Activated CD8-positive, alpha-beta T cell treated with anti-CD3 and anti-CD28 coated beads for 36 hours (primary cell): Measurements from ENCODE around the gene MAP2. TPM values are rescaled to one million over a fixed set of nuclear protein-coding genes. Genes with fewer than 3 reads are reported as not detected.

Experiments
- ATAC-seq: fragments of 200-7000 bp; cut with Tn5 transposase; one replicate; pipeline ENCODE4 v1.10.0; 2021; ENCODE audit warnings: mild to moderate bottlenecking, moderate library complexity
- CTCF ChIA-PET: fragments of 350-600 bp; sonication (Branson Sonifier 250); formaldehyde crosslinking; loops from one replicate; lab custom pipeline; 2021; ENCODE audit warnings: antibody characterized with exemption; lab: Charles Lee
- POLR2A ChIA-PET: fragments of 350-600 bp; sonication (Branson Sonifier 250); formaldehyde crosslinking; loops from one replicate; lab custom pipeline; 2021; ENCODE audit warnings: antibody characterized with exemption; lab: Charles Lee
- DNase-seq: peaks from one replicate; pipeline ENCODE4 v3.0.0-alpha.2; 2020
- H3K27ac Mint-ChIP-seq: one replicate; pipeline ENCODE4 v1.8.0; 2021; ENCODE audit warnings: mild to moderate bottlenecking, mixed read lengths
- H3K27me3 Mint-ChIP-seq: one replicate; pipeline ENCODE4 v1.8.0; 2021; ENCODE audit warnings: mixed read lengths
- H3K36me3 Mint-ChIP-seq: one replicate; pipeline ENCODE4 v1.8.0; 2021; ENCODE audit warnings: low read depth, mixed read lengths
- H3K4me1 Mint-ChIP-seq: one replicate; pipeline ENCODE4 v1.8.0; 2021; ENCODE audit warnings: low read depth, mixed read lengths
- H3K4me3 Mint-ChIP-seq: one replicate; pipeline ENCODE4 v1.8.0; 2021; ENCODE audit warnings: mild to moderate bottlenecking, moderate library complexity, mixed read lengths
- H3K9me3 Mint-ChIP-seq: one replicate; pipeline ENCODE4 v1.8.0; 2021; ENCODE audit warnings: mixed read lengths
- intact Hi-C: fragments of 100-400 bp; cut with micrococcal nuclease; formaldehyde crosslinking; loops from one replicate; pipeline ENCODE4 v1.10.0; 2022
- total RNA-seq, 2 experiments: library from RNA; stranded (reverse); gene quantifications; one replicate each; pipeline ENCODE4 v1.2.3, GENCODE V29; 2021
- TF ChIP-seq, protein P1 (sequence below): fragments of 200-600 bp; IDR thresholded peaks from one replicate; pipeline ENCODE4 v1.8.0; 2022; ENCODE audit warnings: antibody characterized with exemption, mild to moderate bottlenecking

The MAP2 gene
- total RNA-seq, 2 experiments from 2014 or later = not detected

DNA sequence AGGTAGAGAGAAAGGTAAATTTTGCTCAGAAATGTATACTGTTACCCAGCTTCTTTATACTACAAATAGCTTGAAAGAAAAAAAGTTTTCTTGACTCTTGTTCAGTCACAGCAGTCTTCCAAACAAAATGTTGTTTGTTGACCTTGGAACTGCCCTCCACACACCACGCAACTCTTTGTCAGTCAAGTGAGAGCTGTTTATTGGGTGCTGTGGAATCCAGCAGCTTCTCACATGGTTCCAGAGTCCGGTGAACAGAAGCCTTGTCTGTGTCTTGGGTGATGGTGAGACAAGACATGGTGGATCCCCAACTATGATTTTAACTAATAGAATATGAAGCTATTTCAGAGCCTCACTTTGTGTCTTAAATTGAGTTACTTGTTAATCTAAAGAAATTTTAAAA lies 112.5 kb downstream of the MAP2 start:
- Mint-ChIP-seq H3K36me3 (no peaks in the 10 kb centered on the region), H3K27me3 (no peaks in the 10 kb centered on the region), H3K9me3 (no peaks in the 10 kb centered on the region), H3K27ac (no peak overlapping the region), H3K4me1 (no peaks in the 10 kb centered on the region), H3K4me3 (no peak overlapping the region)
- CTCF ChIA-PET = no interaction called here
- intact Hi-C loops = no loop called here
- no peak for ATAC-seq
- POLR2A ChIA-PET = no interaction called here
- TF ChIP-seq, protein P1, sequence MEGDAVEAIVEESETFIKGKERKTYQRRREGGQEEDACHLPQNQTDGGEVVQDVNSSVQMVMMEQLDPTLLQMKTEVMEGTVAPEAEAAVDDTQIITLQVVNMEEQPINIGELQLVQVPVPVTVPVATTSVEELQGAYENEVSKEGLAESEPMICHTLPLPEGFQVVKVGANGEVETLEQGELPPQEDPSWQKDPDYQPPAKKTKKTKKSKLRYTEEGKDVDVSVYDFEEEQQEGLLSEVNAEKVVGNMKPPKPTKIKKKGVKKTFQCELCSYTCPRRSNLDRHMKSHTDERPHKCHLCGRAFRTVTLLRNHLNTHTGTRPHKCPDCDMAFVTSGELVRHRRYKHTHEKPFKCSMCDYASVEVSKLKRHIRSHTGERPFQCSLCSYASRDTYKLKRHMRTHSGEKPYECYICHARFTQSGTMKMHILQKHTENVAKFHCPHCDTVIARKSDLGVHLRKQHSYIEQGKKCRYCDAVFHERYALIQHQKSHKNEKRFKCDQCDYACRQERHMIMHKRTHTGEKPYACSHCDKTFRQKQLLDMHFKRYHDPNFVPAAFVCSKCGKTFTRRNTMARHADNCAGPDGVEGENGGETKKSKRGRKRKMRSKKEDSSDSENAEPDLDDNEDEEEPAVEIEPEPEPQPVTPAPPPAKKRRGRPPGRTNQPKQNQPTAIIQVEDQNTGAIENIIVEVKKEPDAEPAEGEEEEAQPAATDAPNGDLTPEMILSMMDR = no peak
- no peak for DNase-seq

DNA sequence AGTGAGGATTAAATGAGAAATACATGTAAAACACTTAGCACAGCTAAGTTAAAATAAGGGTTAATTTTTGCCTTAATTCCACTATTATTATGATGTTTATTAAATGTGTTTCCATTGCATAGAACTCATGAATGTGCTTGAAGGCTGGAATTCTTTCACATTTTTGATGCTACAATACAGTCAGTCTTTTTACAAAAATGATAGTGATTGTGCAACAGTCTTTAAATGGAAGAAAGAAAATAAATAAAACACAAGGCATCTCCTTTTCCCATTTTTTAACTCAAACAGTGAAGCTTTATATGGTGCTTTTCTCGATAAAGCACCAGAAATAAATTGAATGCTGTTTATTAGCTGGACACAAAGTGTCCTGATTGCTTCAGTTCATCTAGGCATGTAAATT lies 123.9 kb downstream of the MAP2 start:
- Mint-ChIP-seq H3K36me3 (no peaks in the 10 kb centered on the region), H3K27ac (no peak overlapping the region), H3K4me1 (no peaks in the 10 kb centered on the region), H3K4me3 (no peak overlapping the region), H3K9me3 (no peaks in the 10 kb centered on the region), H3K27me3 (no peaks in the 10 kb centered on the region)
- CTCF ChIA-PET = no interaction called here
- TF ChIP-seq, protein P1 = no peak
- DNase-seq (no peak), ATAC-seq (no peak)
- POLR2A ChIA-PET = no interaction called here
- intact Hi-C loops = no loop called here

DNA sequence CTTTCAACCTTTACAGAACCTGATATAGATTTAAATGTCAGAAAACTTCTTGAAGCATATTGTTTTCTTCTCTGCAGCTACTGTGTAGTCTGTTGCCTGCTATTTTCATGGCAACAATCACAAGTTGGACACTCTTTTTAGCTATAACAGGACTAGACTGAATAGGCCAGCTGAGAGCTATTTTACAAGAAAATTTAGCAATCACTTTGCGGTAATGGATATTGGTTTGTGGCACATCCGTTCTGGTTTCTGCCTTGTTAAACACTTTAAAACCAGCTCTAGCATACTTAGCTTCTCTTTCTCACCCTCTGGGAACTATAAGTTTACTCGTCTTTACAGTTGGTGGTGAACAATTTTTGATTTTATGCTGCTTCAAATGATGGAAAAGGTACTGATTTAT lies 125.7 kb downstream of the MAP2 start:
- Mint-ChIP-seq H3K4me1 (no peaks in the 10 kb centered on the region), H3K4me3 (no peak overlapping the region), H3K9me3 (no peaks in the 10 kb centered on the region), H3K36me3 (no peaks in the 10 kb centered on the region), H3K27me3 (no peaks in the 10 kb centered on the region), H3K27ac (no peak overlapping the region)
- ChIA-PET CTCF (no interaction called here), POLR2A (no interaction called here)
- ATAC-seq = no peak
- DNase-seq = no peak
- intact Hi-C loops = no loop called here
- TF ChIP-seq, protein P1 = no peak

DNA sequence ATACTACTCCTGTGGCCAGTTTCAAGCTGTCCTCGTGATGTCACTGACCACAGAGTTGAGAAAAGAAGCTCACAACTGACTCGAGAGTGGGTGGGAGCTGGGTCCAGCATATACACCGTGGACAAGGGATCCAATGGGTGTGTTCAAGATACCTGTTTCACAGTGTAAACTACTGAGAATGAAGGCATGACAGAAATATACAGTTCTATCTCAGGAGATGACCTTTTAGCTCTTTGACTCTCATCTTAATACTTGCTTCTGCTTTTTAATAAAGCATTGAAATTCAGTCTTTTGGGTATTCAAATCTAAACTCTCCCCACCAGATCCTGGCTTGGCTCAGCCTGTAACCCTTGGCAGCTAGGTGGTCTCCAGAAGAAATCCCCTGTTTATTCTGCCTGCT lies 130.1 kb downstream of the MAP2 start:
- H3K4me1 Mint-ChIP-seq = no peaks in the 10 kb centered on the region
- TF ChIP-seq, protein P1 = no peak
- H3K36me3 Mint-ChIP-seq = no peaks in the 10 kb centered on the region
- no peak overlapping the region for H3K4me3 Mint-ChIP-seq
- H3K9me3 Mint-ChIP-seq = no peaks in the 10 kb centered on the region
- POLR2A ChIA-PET = no interaction called here
- CTCF ChIA-PET = no interaction called here
- intact Hi-C loops = loop anchor here (10.0 kb wide), 1 partner anchor 129 kb away; the partner anchor contains the start of gene MAP2
- no peak overlapping the region for H3K27ac Mint-ChIP-seq
- no peaks in the 10 kb centered on the region for H3K27me3 Mint-ChIP-seq
- ATAC-seq = no peak
- DNase-seq = no peak

DNA sequence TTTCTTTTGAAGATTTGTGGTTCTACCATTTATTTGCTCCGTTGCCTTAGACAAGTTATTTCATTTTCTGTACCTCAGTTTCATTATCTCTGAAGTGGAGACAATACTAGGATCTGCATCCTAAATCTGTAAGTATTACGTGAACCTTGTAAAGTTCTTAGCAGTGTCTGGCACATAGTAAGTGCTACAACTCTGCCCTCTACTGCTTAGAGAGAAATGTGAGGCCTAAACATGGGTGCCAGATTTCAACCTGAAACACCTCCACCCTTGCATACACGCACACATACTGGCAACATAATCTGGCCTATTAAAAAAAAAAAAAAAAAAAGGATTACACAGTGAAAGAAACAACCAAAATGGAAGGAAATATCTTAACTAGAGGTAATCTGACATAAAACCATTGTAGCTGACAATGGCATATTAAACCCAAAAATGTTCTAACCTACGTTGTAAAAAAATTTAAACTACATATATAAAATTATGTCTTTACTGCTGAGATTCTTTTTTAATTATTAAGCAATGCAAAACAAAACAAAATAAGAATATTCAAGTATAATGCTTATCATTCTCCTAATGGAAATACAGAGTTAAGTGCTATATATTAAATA lies 132.6 kb downstream of the MAP2 start:
- ATAC-seq (peak; percentile 34), DNase-seq (no peak)
- Mint-ChIP-seq H3K27me3 (peaks cover 2% of the 10 kb centered on the region), H3K27ac (no peak overlapping the region), H3K4me1 (no peaks in the 10 kb centered on the region), H3K4me3 (no peak overlapping the region), H3K36me3 (no peaks in the 10 kb centered on the region), H3K9me3 (no peaks in the 10 kb centered on the region)
- intact Hi-C loops = loop anchor here (10.0 kb wide), 1 partner anchor 132 kb away; the partner anchor contains the start of gene MAP2
- CTCF ChIA-PET = interaction anchor here (1.0 to 1.2 kb wide), 2 partner anchors 9 to 32 kb away, joined by 3 read pairs; no protein-coding TSS in a partner anchor
- POLR2A ChIA-PET = no interaction called here
- TF ChIP-seq, protein P1 = no peak
